ENCODE results near the gene AUTS2.
"Not testable (repeated sequence)": the region's sequence is repeated elsewhere in the genome, so short reads cannot be mapped to it uniquely, and the experiment has no call there.

Gene AUTS2

GRCh38 chr7:70592171-70592570 lies 993.9 kb downstream of the AUTS2 start:
- no peak overlapping the region for H3K4me2 ChIP-seq (ENCODE audit: low read depth, low read length, poor library complexity, severe bottlenecking)
- H3F3A ChIP-seq (ENCODE audit: insufficient read depth): no peaks in the 10 kb centered on the region
- TF ChIP-seq EZH2phosphoT487 (conservative IDR thresholded peaks at IDR 0.05; ENCODE audit: low read length) (no peak), CTCF (IDR thresholded peaks at IDR 0.05; ENCODE audit: insufficient read depth, low read length, poor library complexity, severe bottlenecking) (no peak)
- no peak overlapping the region for H3K27ac ChIP-seq (ENCODE audit: low read depth, low read length)
- no peaks in the 10 kb centered on the region for H3K36me3 ChIP-seq (ENCODE audit: low read length)
- H3K9ac ChIP-seq (ENCODE audit: low read length): no peak overlapping the region
- no peaks in the 10 kb centered on the region for H3K79me2 ChIP-seq (ENCODE audit: insufficient read depth, low read length)
- no peaks in the 10 kb centered on the region for H3K9me3 ChIP-seq (ENCODE audit: insufficient read depth, low read length)
- no peaks in the 10 kb centered on the region for H3K27me3 ChIP-seq (ENCODE audit: low read length)
- no peak overlapping the region for H2AFZ ChIP-seq (ENCODE audit: low read depth, low read length, severe bottlenecking)
- H3K9me2 ChIP-seq (replicated peaks; ENCODE audit: insufficient read depth, low read length): no peaks in the 10 kb centered on the region
- H3K4me3 ChIP-seq (ENCODE audit: insufficient read depth, low read length, poor library complexity, severe bottlenecking): no peak overlapping the region
- no peaks in the 10 kb centered on the region for H4K20me1 ChIP-seq (ENCODE audit: low read depth, low read length)

- Histone ChIP-seq H2AFZ (ENCODE audit: low read depth, low read length, severe bottlenecking) (no peak overlapping the region), H3K4me2 (ENCODE audit: low read depth, low read length, poor library complexity, severe bottlenecking) (no peak overlapping the region), H3K9me3 (ENCODE audit: insufficient read depth, low read length) (no peaks in the 10 kb centered on the region), H3K36me3 (ENCODE audit: low read length) (no peaks in the 10 kb centered on the region), H3K9me2 (replicated peaks; ENCODE audit: insufficient read depth, low read length) (no peaks in the 10 kb centered on the region), H3K27ac (ENCODE audit: low read depth, low read length) (no peak overlapping the region), H3F3A (ENCODE audit: insufficient read depth) (no peaks in the 10 kb centered on the region), H3K27me3 (ENCODE audit: low read length) (no peaks in the 10 kb centered on the region), H4K20me1 (ENCODE audit: low read depth, low read length) (no peaks in the 10 kb centered on the region), H3K4me3 (ENCODE audit: insufficient read depth, low read length, poor library complexity, severe bottlenecking) (no peak overlapping the region), H3K79me2 (ENCODE audit: insufficient read depth, low read length) (no peaks in the 10 kb centered on the region), H3K9ac (ENCODE audit: low read length) (no peak overlapping the region)
- TF ChIP-seq EZH2phosphoT487 (conservative IDR thresholded peaks at IDR 0.05; ENCODE audit: low read length) (no peak), CTCF (IDR thresholded peaks at IDR 0.05; ENCODE audit: insufficient read depth, low read length, poor library complexity, severe bottlenecking) (no peak)
Observed at GRCh38 chr7:70594170-70594569, 995.9 kb downstream of the AUTS2 start.

- H3K79me2 ChIP-seq (ENCODE audit: insufficient read depth, low read length); H3K4me3 ChIP-seq (ENCODE audit: insufficient read depth, low read length, poor library complexity, severe bottlenecking); H3K9me2 ChIP-seq (replicated peaks; ENCODE audit: insufficient read depth, low read length); H3K9me3 ChIP-seq (ENCODE audit: insufficient read depth, low read length); H3K4me2 ChIP-seq (ENCODE audit: low read depth, low read length, poor library complexity, severe bottlenecking); H2AFZ ChIP-seq (ENCODE audit: low read depth, low read length, severe bottlenecking); H3K9ac ChIP-seq (ENCODE audit: low read length); H4K20me1 ChIP-seq (ENCODE audit: low read depth, low read length); H3K27me3 ChIP-seq (ENCODE audit: low read length); H3F3A ChIP-seq (ENCODE audit: insufficient read depth); H3K36me3 ChIP-seq (ENCODE audit: low read length); H3K27ac ChIP-seq (ENCODE audit: low read depth, low read length): not testable (repeated sequence)
Observed at GRCh38 chr7:70594885-70595284, 996.6 kb downstream of the AUTS2 start.

- no peak overlapping the region for H3K4me3 ChIP-seq (ENCODE audit: insufficient read depth, low read length, poor library complexity, severe bottlenecking)
- no peaks in the 10 kb centered on the region for H3K9me2 ChIP-seq (replicated peaks; ENCODE audit: insufficient read depth, low read length)
- no peak overlapping the region for H3K27ac ChIP-seq (ENCODE audit: low read depth, low read length)
- H3K27me3 ChIP-seq (ENCODE audit: low read length): no peaks in the 10 kb centered on the region
- no peak for TF ChIP-seq EZH2phosphoT487 (conservative IDR thresholded peaks at IDR 0.05; ENCODE audit: low read length)
- TF ChIP-seq CTCF (IDR thresholded peaks at IDR 0.05; ENCODE audit: insufficient read depth, low read length, poor library complexity, severe bottlenecking): no peak
- H3K9me3 ChIP-seq (ENCODE audit: insufficient read depth, low read length): no peaks in the 10 kb centered on the region
- H3K79me2 ChIP-seq (ENCODE audit: insufficient read depth, low read length): no peaks in the 10 kb centered on the region
- no peaks in the 10 kb centered on the region for H3F3A ChIP-seq (ENCODE audit: insufficient read depth)
- H4K20me1 ChIP-seq (ENCODE audit: low read depth, low read length): no peaks in the 10 kb centered on the region
- no peak overlapping the region for H2AFZ ChIP-seq (ENCODE audit: low read depth, low read length, severe bottlenecking)
- no peaks in the 10 kb centered on the region for H3K36me3 ChIP-seq (ENCODE audit: low read length)
- H3K4me2 ChIP-seq (ENCODE audit: low read depth, low read length, poor library complexity, severe bottlenecking): peak overlapping the region; percentile 33
- H3K9ac ChIP-seq (ENCODE audit: low read length): no peak overlapping the region
Observed at GRCh38 chr7:70595370-70595754, 997.1 kb downstream of the AUTS2 start.

All from SU-DHL-6 (cell line).